Ovary (tissue), 3 donors: ENCODE measurements around the gene VSTM2B.

ENCODE experiments used
- EP300 ChIP-seq: sonication (generic); formaldehyde crosslinking; IDR thresholded peaks from one replicate; pipeline ENCODE4 v1.6.1; 2017; ENCODE audit warnings: antibody characterized with exemption
- POLR2A ChIP-seq: fragments of 450-650 bp; IDR thresholded peaks from one replicate; pipeline ENCODE4 v1.6.1; 2017; ENCODE audit warnings: antibody characterized with exemption, mild to moderate bottlenecking, moderate library complexity
- TF ChIP-seq, protein P1 (sequence below), 3 donors: fragments of 450-650 bp in 2 of 3; fragments of 200-600 bp in 1 of 3; IDR thresholded peaks; one replicate each; pipeline versions ENCODE4 v1.5.1 to v1.8.0; 2016 to 2022; ENCODE audit warnings: antibody characterized with exemption in 3 of 3, mild to moderate bottlenecking in 1 of 3
- donor health status: DM: no; HTN: no; CAD: no.

DNA sequence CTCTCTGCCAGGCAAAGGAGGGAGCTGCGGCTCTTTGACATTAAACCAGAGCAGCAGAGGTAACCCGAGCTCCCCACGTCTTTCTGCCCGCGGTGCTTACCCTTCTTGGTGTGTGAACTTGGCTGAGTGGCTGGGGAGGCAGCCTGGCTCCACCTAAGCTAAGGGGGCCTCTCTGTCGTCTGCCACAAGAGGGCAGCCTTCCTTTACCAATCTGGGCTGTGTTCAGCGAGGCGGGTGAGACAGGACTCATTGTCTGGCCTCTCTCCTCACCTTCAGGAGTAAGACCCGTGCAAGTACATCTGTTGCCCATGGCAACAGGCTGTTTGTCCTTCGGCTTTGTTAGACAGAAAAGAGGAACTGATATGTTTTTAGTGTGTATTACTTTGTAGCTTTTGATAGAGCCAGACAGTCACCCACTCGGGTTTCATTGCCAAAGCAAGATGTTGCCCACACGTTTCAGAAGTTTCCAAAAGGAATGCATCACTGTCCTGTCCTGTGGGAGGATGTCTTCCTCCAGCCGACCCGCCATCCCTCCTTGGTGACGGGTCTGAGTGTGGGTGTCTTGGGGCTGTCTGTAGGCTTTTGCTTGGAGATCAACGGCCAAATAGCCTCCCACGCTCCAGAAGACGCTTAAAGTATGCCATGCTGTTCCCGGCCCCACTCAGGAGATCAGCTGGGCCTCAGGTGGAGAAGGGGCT is 84.9 kb downstream of the VSTM2B start:
- TF ChIP-seq EP300, result no peak
- TF ChIP-seq, protein P1, sequence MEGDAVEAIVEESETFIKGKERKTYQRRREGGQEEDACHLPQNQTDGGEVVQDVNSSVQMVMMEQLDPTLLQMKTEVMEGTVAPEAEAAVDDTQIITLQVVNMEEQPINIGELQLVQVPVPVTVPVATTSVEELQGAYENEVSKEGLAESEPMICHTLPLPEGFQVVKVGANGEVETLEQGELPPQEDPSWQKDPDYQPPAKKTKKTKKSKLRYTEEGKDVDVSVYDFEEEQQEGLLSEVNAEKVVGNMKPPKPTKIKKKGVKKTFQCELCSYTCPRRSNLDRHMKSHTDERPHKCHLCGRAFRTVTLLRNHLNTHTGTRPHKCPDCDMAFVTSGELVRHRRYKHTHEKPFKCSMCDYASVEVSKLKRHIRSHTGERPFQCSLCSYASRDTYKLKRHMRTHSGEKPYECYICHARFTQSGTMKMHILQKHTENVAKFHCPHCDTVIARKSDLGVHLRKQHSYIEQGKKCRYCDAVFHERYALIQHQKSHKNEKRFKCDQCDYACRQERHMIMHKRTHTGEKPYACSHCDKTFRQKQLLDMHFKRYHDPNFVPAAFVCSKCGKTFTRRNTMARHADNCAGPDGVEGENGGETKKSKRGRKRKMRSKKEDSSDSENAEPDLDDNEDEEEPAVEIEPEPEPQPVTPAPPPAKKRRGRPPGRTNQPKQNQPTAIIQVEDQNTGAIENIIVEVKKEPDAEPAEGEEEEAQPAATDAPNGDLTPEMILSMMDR (IDR thresholded peaks at IDR 0.05), result peak; percentile 71 to 82 (median 73)
- TF ChIP-seq POLR2A, result no peak
